HL-60 (cell line): ENCODE measurements around the gene FNIP2.

ENCODE experiments used
- DNase-seq, 2 experiments: peaks; one replicate each; pipeline ENCODE4 v3.0.0-alpha.2; 2010 to 2020; ENCODE audit warnings: low read depth in 1 of 2, low spot score in 1 of 2
- H3K27ac ChIP-seq: fragments of 250-450 bp; sonication (Bioruptor Pico); replicated peaks from 2 replicates; pipeline ENCODE4 v1.5.1; 2020; ENCODE audit warnings: mild to moderate bottlenecking, moderate library complexity
- H3K27me3 ChIP-seq: fragments of 250-450 bp; sonication (Bioruptor Pico); 2 replicates; pipeline ENCODE4 v1.5.1; 2021; ENCODE audit warnings: mild to moderate bottlenecking, moderate library complexity; ENCODE audit not compliant: insufficient read depth, poor library complexity, severe bottlenecking
- H3K4me3 ChIP-seq: replicated peaks from 2 replicates; pipeline ENCODE4 v1.5.1; 2011; ENCODE audit warnings: mild to moderate bottlenecking, control low read depth, low read length; ENCODE audit not compliant: insufficient read depth
- GABPA ChIP-seq: IDR thresholded peaks from 2 replicates; pipeline ENCODE4 v1.6.1; 2012; ENCODE audit warnings: low read depth
- POLR2AphosphoS5 ChIP-seq: IDR thresholded peaks from 2 replicates; pipeline ENCODE4 v1.6.1; 2012; ENCODE audit warnings: low read depth
- SPI1 ChIP-seq: IDR thresholded peaks from 2 replicates; pipeline ENCODE4 v1.6.1; 2012; ENCODE audit warnings: low read depth, mild to moderate bottlenecking, borderline replicate concordance
- TF ChIP-seq, protein P1 (sequence below): IDR thresholded peaks from one replicate; pipeline ENCODE4 v1.5.1; 2011; ENCODE audit warnings: low read length, control low read depth, inconsistent platforms; ENCODE audit not compliant: insufficient read depth
- TF ChIP-seq, protein P2 (sequence below): IDR thresholded peaks from 2 replicates; pipeline ENCODE4 v1.6.1; 2012; ENCODE audit warnings: low read depth; ENCODE audit not compliant: insufficient replicate concordance

The FNIP2 gene

DNA sequence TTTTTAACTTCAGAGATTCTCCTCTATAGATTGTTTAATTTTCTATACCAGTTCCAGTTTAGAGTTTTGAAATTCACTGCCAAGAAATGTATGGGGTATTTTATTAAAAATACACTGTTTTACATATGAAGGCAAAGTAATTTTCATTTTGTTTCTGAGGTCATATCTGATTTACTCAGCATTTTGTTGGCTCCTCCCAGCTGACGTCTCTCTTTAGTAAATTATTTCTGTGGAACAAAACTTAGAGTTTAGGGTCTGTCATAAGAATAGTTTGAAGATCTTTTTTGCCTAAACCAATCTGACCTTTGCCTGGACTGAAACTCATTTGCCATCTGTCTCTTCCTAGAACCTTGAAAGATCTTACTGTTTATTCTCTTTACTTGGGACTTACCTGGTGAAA lies 16.9 kb downstream of the FNIP2 start:
- Histone ChIP-seq H3K27ac (no peak overlapping the region), H3K4me3 (no peak overlapping the region), H3K27me3 (no peaks in the 10 kb centered on the region)
- no peak for TF ChIP-seq POLR2AphosphoS5
- TF ChIP-seq, protein P1, sequence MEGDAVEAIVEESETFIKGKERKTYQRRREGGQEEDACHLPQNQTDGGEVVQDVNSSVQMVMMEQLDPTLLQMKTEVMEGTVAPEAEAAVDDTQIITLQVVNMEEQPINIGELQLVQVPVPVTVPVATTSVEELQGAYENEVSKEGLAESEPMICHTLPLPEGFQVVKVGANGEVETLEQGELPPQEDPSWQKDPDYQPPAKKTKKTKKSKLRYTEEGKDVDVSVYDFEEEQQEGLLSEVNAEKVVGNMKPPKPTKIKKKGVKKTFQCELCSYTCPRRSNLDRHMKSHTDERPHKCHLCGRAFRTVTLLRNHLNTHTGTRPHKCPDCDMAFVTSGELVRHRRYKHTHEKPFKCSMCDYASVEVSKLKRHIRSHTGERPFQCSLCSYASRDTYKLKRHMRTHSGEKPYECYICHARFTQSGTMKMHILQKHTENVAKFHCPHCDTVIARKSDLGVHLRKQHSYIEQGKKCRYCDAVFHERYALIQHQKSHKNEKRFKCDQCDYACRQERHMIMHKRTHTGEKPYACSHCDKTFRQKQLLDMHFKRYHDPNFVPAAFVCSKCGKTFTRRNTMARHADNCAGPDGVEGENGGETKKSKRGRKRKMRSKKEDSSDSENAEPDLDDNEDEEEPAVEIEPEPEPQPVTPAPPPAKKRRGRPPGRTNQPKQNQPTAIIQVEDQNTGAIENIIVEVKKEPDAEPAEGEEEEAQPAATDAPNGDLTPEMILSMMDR: no peak
- no peak for TF ChIP-seq SPI1
- TF ChIP-seq GABPA: no peak
- TF ChIP-seq, protein P2, sequence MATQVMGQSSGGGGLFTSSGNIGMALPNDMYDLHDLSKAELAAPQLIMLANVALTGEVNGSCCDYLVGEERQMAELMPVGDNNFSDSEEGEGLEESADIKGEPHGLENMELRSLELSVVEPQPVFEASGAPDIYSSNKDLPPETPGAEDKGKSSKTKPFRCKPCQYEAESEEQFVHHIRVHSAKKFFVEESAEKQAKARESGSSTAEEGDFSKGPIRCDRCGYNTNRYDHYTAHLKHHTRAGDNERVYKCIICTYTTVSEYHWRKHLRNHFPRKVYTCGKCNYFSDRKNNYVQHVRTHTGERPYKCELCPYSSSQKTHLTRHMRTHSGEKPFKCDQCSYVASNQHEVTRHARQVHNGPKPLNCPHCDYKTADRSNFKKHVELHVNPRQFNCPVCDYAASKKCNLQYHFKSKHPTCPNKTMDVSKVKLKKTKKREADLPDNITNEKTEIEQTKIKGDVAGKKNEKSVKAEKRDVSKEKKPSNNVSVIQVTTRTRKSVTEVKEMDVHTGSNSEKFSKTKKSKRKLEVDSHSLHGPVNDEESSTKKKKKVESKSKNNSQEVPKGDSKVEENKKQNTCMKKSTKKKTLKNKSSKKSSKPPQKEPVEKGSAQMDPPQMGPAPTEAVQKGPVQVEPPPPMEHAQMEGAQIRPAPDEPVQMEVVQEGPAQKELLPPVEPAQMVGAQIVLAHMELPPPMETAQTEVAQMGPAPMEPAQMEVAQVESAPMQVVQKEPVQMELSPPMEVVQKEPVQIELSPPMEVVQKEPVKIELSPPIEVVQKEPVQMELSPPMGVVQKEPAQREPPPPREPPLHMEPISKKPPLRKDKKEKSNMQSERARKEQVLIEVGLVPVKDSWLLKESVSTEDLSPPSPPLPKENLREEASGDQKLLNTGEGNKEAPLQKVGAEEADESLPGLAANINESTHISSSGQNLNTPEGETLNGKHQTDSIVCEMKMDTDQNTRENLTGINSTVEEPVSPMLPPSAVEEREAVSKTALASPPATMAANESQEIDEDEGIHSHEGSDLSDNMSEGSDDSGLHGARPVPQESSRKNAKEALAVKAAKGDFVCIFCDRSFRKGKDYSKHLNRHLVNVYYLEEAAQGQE: no peak
- DNase-seq: no peak

DNA sequence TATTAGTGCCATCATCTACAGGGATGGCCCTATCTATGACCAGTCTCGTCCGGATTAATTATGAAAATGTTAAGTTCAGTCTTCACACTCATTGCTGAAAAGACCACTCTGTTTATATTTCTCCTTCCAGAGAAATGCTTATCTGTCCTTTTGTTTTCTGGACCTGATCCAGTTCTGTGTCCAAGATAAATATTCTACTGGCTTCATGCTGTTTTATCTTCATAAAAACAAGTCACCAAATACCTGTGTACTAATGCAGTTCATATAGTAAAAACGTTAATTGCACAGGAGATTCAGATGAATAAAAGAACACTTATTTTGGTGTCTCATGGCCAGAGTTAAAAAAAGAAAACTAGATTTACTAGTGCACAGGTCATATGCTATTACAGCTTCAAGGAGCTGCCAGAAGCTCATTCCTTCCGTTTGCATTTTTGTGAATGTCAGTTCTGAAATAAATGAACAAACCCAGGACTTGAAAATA lies 17.3 kb downstream of the FNIP2 start:
- Histone ChIP-seq H3K4me3 (no peak overlapping the region), H3K27ac (no peak overlapping the region), H3K27me3 (no peaks in the 10 kb centered on the region)
- no peak for TF ChIP-seq POLR2AphosphoS5
- no peak for TF ChIP-seq GABPA
- TF ChIP-seq, protein P1: no peak
- no peak for TF ChIP-seq SPI1
- TF ChIP-seq, protein P2: no peak
- DNase-seq: no peak

DNA sequence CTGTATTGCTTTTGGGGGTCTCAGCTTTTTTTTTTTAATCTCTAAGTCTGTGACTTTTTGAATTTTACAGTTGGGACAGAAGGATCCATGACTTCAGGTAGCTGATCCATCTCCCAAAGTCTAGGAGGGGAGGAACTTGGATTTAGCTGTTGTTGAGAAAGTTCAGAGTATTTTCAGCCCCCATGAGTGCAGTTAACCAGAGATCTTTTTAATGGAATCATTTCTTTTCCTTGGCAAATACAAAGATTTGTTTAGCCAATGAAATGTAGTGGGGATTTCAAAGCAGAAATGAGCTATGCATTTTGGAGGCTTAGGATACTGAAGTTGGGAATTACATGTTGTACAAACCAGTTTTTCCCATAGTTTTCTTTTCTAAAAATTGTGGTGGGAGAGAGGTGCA lies 18.1 kb downstream of the FNIP2 start:
- Histone ChIP-seq H3K4me3 (no peak overlapping the region), H3K27ac (no peak overlapping the region), H3K27me3 (no peaks in the 10 kb centered on the region)
- TF ChIP-seq, protein P2: no peak
- TF ChIP-seq POLR2AphosphoS5 (no peak), SPI1 (no peak), GABPA (no peak)
- TF ChIP-seq, protein P1: no peak
- DNase-seq: no peak
